Measurements from ENCODE around the gene HSPBP1. TPM values are rescaled to one million over a fixed set of nuclear protein-coding genes. Genes with fewer than 3 reads are reported as not detected.
A peak's percentile ranks its signal among the peaks of the same experiment; 100 is the strongest.
"Not testable (repeated sequence)": the region's sequence is repeated elsewhere in the genome, so short reads cannot be mapped to it uniquely, and the experiment has no call there.

Gene HSPBP1
- total RNA-seq, 1 donor from 2014 or later = 27.5 TPM

DNA sequence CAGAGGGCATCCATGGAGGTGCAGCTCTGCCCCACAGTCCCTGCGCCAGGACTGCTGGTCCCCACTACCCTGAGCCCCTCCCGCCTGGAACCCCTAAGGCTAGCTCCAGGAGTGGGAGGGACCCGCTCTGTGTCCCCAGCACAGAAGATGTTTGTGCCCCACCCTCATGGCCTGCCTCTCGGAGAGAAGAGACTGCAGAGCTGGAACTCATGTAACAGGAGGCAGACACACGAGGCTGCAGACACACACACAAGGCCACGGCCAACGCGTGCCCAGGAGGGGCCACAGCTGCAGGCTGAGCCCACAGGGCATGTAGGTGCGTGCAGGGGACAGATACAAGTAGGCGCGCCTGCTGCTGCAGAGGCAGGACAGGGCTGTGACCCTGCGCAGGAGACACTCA, 40.9 kb downstream of the HSPBP1 start:
- no peak for DNase-seq

DNA sequence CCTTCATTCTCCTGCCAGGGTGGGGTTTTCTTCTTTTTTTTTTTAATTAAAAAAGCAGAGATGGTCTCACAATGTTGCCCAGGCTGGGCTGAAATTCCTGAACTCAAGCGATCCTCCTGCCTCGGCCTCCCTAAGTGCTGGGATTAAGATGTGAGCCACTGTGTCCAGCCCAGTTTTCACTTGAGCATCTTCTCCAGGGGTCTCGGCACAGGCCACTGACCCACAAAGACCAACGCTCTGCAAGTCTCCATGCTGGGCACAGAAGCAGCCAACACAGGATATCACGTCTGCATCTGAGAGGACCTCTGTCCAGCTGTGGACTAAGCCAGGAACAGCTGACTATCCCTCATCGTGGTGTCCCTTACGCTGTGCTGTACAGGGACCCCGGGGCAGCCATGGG, 41.9 kb downstream of the HSPBP1 start:
- DNase-seq = no peak

DNA sequence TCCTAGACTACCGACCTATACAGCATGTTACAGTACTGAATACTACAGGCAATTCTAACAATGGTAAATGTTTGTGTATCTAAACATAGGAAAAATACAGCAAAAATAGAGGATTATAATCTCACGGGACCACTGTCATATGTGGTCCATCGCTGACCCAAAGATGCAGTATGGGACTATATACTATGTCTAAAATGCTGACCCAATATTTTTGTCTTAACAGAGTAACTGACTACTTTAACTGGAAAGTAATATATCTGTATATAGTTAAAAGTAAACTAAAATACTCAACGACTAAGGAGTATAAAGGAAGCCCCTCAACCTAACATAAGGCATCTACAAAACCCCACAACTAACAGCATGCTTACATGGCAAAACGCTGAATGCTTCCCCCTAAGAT, 46.9 kb downstream of the HSPBP1 start:
- DNase-seq = no peak

DNA sequence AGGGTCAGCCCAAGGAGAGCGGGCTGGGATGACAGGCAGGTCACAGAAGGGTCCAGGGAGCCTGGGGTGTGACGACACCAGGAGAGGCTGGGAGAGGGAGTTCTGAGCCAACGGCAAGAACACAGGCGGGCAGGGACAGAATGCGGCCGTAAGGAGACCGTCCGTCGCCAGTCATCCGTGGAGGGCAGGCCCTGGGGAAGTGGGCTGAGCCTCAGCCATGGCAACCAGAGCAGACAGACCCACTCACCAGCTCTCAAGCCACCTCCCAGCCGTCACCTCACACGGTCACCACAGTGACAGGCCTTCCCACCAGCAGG, 47.7 kb downstream of the HSPBP1 start:
- DNase-seq = no peak

DNA sequence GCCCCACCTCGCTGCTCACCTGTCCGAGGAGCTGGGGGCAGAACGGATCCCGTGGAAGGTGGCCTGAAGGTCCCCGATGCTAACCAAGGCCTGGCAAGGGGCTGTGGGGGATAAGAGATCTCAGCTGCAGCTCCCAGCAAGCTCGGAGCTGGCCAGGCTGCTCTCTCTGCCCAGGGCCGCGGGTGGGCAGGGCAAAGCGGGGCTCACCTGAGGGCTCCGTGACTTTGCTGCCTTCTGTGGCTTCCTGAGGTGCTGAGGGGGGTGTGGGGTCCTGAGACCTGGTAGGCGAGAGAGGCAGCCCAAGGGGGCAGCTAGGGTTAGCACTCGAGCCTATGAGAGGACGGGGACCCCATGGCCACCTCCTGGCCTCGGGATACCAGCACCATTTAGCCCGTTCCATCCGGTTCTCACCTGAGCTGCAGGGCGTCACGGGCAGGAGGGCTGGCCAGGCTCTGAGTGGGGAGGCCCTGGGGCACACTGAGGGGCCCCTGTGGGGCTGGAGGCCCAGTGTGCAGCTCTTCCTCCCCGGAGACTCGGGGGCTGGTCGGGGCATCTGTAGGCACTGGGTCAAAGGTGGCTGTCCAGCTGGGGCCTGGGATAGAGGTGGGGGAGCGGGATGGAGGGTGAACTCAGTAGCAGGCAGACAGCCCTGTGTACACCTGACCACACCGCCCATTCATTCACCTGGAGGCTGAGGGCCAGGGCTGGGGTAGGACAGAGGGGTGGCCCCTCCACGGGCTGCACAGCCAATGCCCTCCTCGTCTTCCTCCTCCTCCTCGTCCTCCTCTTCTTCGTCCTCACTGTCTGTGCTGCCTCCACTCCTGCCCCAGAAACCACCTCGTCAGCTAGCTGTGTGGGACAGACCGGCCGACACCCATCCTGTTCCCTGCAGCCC, 48.3 kb downstream of the HSPBP1 start:
- no peak for DNase-seq

DNA sequence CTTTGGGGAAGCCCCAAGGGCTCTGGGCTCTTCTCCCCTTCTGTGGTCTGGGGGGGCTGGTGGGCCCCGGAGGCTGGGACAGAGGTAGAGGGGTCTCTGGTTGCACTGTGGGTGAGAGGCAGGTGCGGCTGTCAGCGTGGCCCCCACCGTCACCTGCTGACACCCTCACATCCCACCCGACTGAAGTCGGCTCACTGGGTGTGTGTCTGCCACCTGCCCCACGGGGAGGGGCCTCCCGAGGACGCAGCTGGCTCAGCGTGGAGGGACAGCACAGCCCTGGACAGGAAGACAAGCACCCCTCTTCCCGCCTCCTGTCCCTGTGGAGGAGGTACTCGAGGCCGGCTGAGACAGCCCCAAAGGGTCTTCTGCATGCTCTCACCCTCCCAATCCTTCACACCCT, 49.1 kb downstream of the HSPBP1 start:
- no peak for DNase-seq

DNA sequence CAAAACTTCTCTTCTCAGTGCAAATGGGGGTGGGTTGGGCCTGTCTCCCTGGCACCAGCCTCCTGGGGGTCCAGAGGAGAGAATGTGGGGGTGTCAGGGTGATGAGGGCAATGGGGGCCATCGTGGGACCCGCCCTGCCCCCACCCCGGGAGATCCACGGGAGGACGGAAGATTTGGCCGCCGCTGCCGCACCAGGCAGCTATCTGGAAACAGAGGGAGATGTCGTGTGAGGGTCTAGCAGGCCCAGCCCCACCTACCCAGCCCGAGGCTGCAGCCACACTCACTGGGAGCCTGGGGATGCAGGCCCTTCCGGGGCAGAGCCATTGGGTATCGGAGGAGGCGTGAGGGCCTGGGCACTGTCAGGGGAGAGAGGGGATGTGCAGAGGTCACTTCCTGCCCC, 49.6 kb downstream of the HSPBP1 start:
- no peak for DNase-seq

DNA sequence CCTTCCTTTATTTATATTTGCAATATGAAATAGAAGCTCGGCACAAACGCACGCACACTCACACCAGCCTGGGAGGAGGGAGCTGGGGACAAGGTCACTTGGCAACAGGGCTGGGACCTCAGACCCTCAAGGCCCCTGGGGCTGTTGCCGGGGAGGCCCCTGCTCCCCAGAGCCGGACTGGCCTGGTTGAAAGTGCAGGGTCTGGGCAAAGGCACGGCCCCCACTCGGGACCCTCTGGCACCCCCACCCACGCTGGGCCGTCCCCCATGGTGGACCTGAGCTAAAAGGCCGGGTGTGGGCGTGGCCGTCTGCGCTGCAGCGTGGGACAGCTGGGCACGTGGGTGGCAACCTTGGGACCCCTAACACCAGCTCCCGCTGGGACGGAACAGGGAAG, 50.1 kb downstream of the HSPBP1 start:
- no peak for DNase-seq

DNA sequence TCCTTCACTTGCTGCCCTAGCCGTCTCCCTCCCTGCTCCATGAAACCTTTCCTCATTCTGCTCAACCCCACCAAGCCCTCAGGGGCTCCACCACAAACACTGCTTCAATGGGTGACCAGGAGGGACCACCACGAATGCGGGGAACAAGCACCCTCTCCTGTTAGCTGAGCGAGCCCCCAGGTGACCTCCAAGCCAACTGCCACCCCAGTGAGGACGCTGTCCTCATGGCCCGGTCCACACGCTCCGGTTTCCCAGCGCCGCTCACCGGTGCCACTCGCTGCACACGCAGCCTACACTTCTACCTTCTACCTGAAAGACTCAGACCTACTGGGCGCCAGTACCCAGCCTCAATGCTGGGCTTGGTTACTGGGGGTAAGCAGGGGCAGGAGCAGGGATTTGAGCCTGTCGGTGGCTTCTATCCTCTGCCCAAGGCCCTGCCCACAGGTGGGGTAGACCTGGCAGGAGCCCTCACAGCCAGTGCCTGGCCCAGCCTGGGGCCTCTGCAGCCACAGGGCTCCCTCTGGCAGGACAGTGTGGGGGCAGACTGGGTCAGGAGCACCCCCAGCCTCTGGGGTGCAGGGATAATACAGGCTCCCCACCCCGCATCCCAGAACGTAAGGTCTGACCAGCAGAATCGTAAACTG, 50.6 kb downstream of the HSPBP1 start:
- no peak for DNase-seq

DNA sequence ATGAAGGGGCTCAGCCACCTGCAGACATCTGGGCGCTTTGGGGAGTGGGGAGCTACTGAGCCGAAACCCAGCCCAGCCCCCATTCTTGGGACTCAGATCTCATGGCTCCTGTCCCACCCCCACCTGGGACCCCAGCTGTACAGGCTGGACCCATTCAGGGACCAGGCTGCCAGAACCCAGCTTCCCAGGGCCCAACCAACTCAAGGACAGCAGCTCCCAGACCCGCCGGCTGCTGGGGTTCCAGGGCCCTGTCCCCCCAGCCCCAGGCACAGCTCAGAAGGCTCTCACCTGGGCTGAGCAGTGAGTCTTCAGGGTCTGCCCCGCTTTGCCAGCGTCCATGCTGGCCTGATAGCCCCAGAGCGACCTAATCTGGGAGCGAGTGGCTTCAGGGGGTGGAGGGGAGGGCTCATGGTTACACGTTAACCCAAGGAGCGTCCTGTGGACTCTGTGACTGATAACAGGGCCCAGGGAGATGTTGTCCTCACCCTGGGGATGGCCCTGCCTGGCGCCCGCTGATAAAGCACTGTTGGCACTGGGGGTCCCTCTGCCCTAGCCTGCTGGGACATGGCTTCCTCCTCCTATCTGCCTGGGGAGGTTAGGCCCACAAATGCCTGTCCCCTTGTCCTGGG, 51.4 kb downstream of the HSPBP1 start, which contains the start of gene TMEM86B:
TMEM86B (minus strand) TSS at position 361 of the 629 bp plus-strand sequence; CDS start at position 339, 22 bp downstream.
- DNase-seq = peak; percentile 17

DNA sequence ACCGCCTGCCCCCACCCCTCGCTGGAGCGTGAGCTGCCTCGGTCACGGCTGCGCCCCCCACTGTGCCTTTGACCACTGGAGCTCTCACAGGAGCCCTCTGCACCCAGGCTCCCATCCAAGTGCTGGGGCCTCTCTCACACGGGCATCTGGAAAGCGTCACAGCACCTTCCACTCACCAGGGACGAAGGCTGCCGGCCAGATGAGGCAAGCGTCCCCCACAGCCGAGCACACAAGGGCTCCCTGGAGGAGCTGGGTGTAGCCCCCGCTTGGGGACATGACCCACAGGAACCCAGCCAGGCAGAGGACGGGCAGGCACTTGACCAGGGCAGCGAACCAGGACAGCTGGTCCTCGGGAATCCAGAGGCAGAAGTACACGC, 51.9 kb downstream of the HSPBP1 start:
- DNase-seq = no peak

DNA sequence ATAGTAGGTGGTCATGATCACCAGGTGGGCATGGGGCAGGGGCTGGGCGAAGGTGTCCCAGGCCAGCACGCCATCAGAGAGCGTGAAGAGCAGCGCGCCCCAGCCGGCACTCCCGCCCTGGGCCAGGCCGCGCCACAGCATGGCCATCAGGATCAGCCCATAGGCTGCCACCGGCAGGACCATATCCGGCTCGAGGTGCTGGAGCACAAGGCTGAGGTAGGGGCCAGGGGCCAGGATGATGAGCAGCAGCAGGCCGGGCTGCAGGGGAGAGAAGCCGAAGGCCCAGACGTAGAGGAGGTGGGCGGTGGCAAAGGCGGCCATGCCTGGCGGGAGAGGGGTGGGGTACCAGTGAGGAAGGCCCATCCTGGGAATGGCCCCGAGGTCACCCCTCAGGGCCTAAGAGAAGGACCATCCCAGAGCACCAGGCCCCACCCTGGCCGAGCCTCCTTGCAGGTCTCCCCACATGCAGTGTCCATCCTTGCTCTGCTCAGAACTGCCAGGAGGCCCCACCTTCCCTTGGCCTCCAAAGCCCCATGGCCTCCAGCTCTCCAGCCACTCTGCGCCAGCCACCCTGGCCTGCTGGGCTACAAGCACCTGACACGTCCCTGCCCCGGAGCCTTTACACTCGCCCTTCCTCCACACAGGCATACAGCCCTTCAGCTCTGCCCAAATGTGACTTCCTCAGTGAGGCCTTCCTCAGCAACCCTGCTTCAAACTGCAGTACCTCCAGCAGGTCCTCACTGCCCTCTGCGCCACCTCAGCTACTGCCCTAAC, 52.5 kb downstream of the HSPBP1 start:
- no peak for DNase-seq

DNA sequence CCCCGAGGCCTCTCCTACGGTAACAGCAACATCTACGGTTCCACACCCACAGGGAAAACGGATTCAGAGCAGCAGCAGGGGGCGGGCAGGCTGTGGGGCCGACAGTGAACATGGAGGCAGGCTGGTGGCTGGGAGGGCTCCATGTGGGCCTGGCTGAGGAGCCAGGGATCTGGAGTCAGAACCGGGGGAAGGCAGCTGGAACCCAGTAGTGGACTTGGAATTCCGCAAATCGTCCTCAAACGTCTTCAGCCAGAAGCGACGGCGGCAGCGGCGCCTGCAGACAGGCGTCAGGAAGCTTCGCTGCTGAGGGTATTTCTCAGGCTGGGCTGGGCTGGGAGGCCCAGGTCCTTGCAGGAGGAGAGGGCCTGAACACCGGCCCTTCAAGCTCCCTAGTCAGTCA, 53.1 kb downstream of the HSPBP1 start:
- DNase-seq = no peak

DNA sequence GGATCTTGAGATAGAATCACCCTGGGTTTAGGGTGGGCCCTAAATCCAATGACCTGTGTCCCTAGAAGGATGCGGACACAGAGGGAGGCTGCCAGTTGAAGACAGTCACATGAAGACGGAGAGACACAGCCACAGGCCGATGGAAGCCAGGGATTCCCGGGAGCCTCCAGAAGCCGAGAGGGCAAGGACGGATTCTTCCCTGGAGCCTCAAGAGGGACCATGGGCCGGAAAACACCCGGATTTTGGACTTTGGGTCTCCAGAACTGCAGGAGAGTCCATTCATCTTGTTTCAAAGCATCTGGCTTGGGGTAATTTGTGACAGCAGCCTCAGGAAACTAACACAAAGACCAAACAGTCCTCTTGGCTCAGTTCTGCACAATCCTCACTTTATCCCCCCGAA, 53.6 kb downstream of the HSPBP1 start:
- DNase-seq = no peak

DNA sequence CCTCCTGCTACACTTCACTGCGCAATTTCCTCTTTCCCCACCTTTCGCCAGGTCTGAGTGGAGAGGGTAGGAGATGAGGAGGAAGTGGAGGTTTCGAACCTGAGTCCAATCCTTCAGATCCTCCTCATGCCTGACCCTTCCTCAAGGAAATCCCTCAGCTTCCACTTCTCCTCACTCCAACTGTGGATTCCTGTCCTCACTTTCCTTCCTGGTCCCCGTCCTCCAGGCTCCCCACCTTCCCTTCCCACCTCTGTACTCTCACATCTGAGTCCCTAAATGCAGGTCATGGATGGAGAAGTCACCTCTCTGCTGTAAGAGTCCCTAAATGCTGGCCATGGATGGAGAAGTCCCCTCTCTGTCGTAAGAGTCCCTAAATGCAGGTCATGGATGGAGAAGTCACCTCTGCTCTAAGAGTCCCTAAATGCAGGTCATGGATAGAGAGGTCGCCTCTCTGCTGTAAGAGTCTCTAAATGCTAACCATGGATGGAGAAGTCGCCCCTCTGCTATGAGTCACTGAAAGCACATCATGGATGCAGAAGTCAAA, 54.4 kb downstream of the HSPBP1 start:
- no peak for DNase-seq

DNA sequence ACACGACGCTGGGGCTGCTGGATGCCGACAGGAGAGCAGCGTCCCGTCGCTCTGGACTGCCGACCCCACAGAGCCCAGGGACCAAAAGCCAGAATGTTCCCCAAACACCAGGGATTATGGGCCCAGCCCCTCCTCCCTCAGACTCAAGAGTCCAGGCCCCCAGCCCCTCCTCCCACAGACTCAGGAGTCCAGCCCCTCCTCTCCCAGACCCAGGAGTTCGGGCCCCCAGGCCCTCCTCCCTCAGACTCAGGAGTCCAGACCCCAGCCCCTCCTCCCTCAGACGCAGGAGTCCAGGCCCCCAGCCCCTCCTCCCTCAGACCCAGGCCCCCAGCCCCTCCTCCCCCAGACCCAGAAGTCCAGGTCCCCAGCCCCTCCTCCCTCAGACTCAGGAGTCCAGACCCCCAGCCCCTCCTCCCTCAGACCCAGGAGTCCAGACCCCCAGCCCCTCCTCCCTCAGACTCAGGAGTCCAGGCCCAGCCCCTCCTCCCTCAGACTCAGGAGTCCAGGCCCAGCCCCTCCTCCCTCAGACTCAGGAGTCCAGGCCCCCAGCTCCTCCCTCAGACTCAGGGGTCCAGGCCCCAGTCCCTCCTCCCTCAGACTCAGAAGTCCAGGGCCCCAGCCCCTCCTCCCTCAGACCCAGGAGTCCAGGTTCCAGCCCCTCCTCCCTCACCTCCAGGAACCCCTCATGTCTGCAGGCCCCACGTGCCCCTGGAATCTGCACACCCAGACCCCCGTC, 55.1 kb downstream of the HSPBP1 start:
- DNase-seq = not testable (repeated sequence)

DNA sequence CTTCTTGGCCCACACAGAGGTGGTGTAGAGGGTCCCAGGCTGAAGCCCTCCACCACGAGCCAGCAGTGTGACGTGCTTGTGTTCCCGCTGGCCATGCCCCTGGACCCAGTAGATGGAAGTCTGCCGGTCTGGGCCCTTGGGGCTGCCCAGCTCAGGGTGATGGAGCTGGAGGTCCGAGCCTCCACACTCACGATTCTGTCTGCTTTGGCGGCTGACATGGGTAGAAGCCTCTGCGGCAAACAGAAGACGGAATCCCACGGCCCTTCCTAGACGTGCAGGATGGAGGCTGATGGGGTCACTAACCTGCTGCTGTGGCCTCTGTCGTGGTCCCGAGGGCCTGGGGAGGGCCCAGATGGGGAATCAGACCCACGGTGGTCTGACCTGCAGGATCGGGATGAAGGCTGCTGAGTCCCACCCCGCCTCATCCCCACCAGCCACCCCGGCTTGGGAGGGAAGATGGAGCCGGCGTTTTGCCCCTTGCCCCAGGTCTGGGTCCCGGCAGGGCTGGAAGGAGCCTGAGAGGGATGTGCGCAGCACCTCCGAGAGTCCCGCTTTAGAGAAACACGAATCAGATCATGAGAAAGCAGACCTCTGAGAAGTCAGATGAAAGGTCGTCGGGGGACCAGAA, 55.8 kb downstream of the HSPBP1 start:
- DNase-seq = no peak

DNA sequence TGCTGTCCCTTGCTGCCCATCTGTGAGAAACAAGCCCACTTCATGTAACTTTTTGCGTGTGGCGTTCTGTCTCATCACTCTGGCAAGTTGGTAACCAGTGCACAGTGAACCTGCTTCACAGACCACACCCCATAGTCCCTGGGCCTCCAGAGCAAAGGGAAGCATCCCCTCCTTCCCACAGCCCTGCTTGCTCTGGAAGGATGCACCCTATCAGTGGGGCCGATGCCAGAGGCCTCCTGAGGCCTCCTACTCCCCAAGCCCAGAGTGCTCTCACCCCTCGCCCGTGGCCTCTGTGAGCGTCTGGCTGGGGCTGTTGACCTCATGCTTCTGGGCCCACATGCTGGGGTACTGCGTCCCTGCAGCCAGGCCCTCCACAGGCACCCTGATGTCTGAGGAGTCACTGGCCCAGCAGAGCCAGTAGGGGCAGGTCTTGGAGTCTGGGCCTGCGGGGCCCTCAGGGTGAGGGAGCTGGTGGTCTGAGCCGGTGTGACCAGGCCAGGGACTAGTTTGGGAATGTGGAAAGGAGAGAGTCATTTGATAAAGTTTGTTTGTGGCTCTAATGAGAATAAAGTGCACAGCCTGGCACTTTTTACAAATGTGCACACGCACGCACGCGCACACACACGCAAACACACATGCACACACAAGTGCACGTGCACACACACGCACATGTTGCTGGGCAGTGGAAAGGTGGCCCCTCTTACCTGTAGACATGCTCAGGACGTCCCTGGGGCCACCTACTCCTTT, 56.4 kb downstream of the HSPBP1 start:
- no peak for DNase-seq

DNA sequence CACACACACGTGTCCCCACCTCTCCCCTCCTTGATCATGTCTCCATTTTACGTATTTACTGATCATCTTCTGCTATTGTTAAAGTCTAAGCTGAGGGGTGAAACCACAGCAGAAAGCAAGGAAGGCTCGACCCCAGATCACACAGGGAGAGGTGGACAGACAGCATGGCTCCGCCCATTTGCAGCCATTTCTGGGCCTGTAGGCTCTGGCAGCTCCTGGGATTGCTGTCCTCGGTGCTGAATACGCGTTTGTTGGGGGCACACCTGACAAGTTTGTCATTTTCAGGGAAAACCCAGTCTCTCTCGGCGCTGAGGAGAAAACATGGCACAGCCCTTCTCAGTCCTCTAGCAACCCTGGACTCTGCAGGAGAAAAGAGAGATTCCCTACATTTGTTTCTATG, 59.4 kb downstream of the HSPBP1 start:
- no peak for DNase-seq

DNA sequence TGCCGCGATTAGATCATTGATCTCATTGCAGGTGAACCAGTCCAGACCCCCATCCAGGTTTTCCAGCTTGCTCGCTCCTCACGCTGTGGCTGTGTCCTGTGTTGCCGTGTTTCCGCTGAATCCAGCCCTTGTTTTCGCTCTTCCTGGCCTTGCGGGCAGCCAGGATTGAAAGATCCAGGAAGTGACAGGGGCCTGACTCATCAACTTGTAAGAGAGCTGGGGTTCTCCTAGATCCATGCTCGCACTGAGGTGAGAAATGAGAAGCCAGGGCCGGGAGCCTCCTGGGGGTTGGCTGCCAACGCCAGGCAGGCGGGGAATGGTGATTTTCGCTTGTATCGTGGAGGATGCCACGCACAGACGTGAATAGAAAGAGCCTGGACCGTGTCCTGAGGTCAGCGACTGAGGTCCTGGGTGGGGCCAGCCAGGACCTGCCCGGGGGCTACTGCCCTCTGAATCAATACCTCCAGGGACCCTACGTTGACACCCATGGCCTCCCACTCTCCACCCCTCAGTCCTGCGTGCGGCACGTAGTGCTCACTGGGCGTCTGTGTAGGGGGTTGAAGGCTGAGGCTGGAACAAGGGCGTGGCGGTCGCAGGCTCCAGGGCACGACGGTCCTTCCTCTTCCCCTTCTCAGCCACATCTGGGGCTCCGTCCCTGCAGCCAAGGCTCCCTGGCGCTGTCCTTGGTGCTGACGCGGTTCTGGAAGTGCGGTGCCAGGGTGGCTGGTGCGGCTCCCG, 63.3 kb downstream of the HSPBP1 start:
- peak; percentile 84 for DNase-seq

Data from tongue (tissue), 2 donors.